ENCODE results near the gene MYOC. TPM values are rescaled to one million over a fixed set of nuclear protein-coding genes. Genes with fewer than 3 reads are reported as not detected.
"Not testable (repeated sequence)": the region's sequence is repeated elsewhere in the genome, so short reads cannot be mapped to it uniquely, and the experiment has no call there.

The MYOC gene
- total RNA-seq: 0.66 TPM
- polyA plus RNA-seq (ENCODE audit: insufficient read depth, low read depth, low replicate concordance): not detected
- long read RNA-seq, donor 1: 0 reads
- long read RNA-seq, donor 2: 0 reads
- long read RNA-seq, donor 3: 0 reads
- long read RNA-seq, donor 4: 0 reads
- long read RNA-seq, donor 5: 0 reads
- long read RNA-seq, donor 6: 0 reads
- long read RNA-seq, donor 7: 0 reads
- long read RNA-seq, donor 8: 0 reads
- long read RNA-seq, donor 9: 0 reads
- long read RNA-seq, donor 10: 0 reads

DNA sequence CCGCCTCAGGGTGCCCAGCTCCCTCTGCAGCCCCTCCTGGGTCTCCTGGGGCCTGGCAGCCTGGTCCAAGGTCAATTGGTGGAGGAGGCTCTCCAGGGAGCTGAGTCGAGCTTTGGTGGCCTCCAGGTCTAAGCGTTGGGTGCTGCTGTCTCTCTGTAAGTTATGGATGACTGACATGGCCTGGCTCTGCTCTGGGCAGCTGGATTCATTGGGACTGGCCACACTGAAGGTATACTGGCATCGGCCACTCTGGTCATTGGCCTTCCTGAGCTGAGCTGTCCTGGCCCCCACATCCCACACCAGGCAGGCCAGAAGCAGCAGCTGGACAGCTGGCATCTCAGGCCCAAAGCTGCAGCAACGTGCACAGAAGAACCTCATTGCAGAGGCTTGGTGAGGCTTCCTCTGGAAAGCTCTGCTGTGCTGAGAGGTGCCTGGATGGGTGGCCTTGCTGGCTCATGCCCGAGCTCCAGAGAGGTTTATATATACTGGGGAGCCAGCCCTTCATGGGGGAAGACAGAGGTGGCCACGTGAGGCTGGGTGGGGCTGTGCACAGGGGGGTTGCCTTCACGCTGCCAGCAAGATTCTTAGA, at the start of gene MYOC:
Gene MYOC, minus strand, starts transcription at position 455 of the 589 bp plus-strand sequence. Its CDS starts 77 bp downstream, at position 378.
- H3K36me3 ChIP-seq (ENCODE audit: control insufficient read depth in 2 of 3, insufficient read depth in 3 of 3, low read length in 3 of 3): no peaks in the 10 kb centered on the region
- intact Hi-C loops (cut with DNase I): no loop called here
- H3K27me3 ChIP-seq (ENCODE audit: control insufficient read depth, insufficient read depth, low read length): no peaks in the 10 kb centered on the region
- peaks cover 0 to 18% (median 8%) of the 10 kb centered on the region in 3 donors for H3K4me1 ChIP-seq (ENCODE audit: control insufficient read depth in 2 of 3, insufficient read depth in 2 of 3, low read depth in 1 of 3, low read length in 3 of 3)
- H3K4me3 ChIP-seq (ENCODE audit: low read length in 3 of 3): no peak within 1 kb of the TSS
- TF ChIP-seq, protein P1, sequence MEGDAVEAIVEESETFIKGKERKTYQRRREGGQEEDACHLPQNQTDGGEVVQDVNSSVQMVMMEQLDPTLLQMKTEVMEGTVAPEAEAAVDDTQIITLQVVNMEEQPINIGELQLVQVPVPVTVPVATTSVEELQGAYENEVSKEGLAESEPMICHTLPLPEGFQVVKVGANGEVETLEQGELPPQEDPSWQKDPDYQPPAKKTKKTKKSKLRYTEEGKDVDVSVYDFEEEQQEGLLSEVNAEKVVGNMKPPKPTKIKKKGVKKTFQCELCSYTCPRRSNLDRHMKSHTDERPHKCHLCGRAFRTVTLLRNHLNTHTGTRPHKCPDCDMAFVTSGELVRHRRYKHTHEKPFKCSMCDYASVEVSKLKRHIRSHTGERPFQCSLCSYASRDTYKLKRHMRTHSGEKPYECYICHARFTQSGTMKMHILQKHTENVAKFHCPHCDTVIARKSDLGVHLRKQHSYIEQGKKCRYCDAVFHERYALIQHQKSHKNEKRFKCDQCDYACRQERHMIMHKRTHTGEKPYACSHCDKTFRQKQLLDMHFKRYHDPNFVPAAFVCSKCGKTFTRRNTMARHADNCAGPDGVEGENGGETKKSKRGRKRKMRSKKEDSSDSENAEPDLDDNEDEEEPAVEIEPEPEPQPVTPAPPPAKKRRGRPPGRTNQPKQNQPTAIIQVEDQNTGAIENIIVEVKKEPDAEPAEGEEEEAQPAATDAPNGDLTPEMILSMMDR (IDR thresholded peaks at IDR 0.05; ENCODE audit: borderline replicate concordance, extremely low read depth, insufficient read depth): no peak
- DNase-seq: no peak
- FAIRE-seq: no peak
- H3K9me3 ChIP-seq (ENCODE audit: control insufficient read depth in 2 of 3, insufficient read depth in 1 of 3, low read length in 3 of 3): no peaks in the 10 kb centered on the region
- H3K27ac ChIP-seq (ENCODE audit: low read depth in 2 of 2, low read length in 2 of 2): no peak within 1 kb of the TSS
- H3K9ac ChIP-seq (ENCODE audit: low read length in 3 of 3): no peak within 1 kb of the TSS

- Histone ChIP-seq H3K9me3 (ENCODE audit: control insufficient read depth in 2 of 3, insufficient read depth in 1 of 3, low read length in 3 of 3) (no peaks in the 10 kb centered on the region), H3K9ac (ENCODE audit: low read length in 3 of 3) (no peak overlapping the region), H3K27me3 (ENCODE audit: control insufficient read depth, insufficient read depth, low read length) (no peaks in the 10 kb centered on the region), H3K27ac (ENCODE audit: low read depth in 2 of 2, low read length in 2 of 2) (no peak overlapping the region), H3K4me1 (ENCODE audit: control insufficient read depth in 2 of 3, insufficient read depth in 2 of 3, low read depth in 1 of 3, low read length in 3 of 3) (no peaks in the 10 kb centered on the region), H3K36me3 (ENCODE audit: control insufficient read depth in 2 of 3, insufficient read depth in 3 of 3, low read length in 3 of 3) (no peaks in the 10 kb centered on the region), H3K4me3 (ENCODE audit: low read length in 3 of 3) (no peak overlapping the region)
- no peak for FAIRE-seq
- TF ChIP-seq, protein P1 (IDR thresholded peaks at IDR 0.05; ENCODE audit: borderline replicate concordance, extremely low read depth, insufficient read depth): no peak
- intact Hi-C loops (cut with DNase I): no loop called here
- DNase-seq: peak in 4 of 5 donors; percentile 46 to 77 (median 66)
Observed at GRCh38 chr1:171699531-171699930, 47.0 kb upstream of the MYOC start.

DNA sequence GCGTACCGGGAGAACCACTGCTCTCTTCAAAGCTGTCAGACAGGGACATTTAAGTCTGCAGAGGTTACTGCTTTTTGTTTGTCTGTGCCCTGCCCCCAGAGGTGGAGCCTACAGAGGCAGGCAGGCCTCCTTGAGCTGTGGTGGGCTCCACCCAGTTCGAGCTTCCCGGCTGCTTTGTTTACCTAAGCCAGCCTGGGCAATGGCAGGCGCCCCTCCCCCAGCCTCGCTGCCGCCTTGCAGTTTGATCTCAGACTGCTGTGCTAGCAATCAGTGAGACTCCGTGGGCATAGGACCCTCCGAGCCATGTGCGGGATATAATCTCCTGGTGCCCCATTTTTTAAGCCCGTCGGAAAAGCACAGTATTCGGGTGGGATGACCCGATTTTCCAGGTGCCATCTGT, 43.3 kb upstream of the MYOC start:
- H3K4me1 ChIP-seq (ENCODE audit: control insufficient read depth in 2 of 3, insufficient read depth in 2 of 3, low read depth in 1 of 3, low read length in 3 of 3); H3K27me3 ChIP-seq (ENCODE audit: control insufficient read depth, insufficient read depth, low read length); H3K36me3 ChIP-seq (ENCODE audit: control insufficient read depth in 2 of 3, insufficient read depth in 3 of 3, low read length in 3 of 3); H3K4me3 ChIP-seq (ENCODE audit: low read length in 3 of 3); intact Hi-C loops (cut with DNase I); DNase-seq; H3K9ac ChIP-seq (ENCODE audit: low read length in 3 of 3); H3K9me3 ChIP-seq (ENCODE audit: control insufficient read depth in 2 of 3, insufficient read depth in 1 of 3, low read length in 3 of 3); FAIRE-seq; H3K27ac ChIP-seq (ENCODE audit: low read depth in 2 of 2, low read length in 2 of 2): not testable (repeated sequence)

DNA sequence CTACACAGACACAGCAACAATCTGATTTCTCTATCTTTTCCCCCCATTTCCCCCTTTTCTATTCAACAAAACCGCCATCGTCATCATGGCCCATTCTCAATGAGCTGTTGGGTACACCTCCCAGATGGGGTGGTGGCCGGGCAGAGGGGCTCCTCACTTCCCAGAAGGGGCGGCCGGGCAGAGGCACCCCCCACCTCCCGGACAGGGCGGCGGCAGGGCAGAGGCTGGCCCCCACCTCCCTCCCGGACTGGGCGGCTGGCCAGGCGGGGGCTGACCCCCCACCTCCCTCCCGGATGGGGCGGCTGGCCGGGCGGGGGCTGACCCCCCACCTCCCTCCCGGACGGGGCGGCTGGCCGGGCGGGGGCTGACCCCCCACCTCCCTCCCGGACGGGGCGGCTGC, 41.1 kb upstream of the MYOC start:
- not testable (repeated sequence) for FAIRE-seq

More for the DNA sequence above, 41.1 kb upstream of the MYOC start:
- intact Hi-C loops (cut with DNase I); H3K4me1 ChIP-seq (ENCODE audit: control insufficient read depth in 2 of 3, insufficient read depth in 2 of 3, low read depth in 1 of 3, low read length in 3 of 3); DNase-seq; H3K27ac ChIP-seq (ENCODE audit: low read depth in 2 of 2, low read length in 2 of 2); H3K36me3 ChIP-seq (ENCODE audit: control insufficient read depth in 2 of 3, insufficient read depth in 3 of 3, low read length in 3 of 3); H3K9ac ChIP-seq (ENCODE audit: low read length in 3 of 3); H3K27me3 ChIP-seq (ENCODE audit: control insufficient read depth, insufficient read depth, low read length); H3K4me3 ChIP-seq (ENCODE audit: low read length in 3 of 3); H3K9me3 ChIP-seq (ENCODE audit: control insufficient read depth in 2 of 3, insufficient read depth in 1 of 3, low read length in 3 of 3): not testable (repeated sequence)

All from kidney (tissue), 22 donors.